ENCODE measurements around the gene FBXW5.

Gene FBXW5

DNA sequence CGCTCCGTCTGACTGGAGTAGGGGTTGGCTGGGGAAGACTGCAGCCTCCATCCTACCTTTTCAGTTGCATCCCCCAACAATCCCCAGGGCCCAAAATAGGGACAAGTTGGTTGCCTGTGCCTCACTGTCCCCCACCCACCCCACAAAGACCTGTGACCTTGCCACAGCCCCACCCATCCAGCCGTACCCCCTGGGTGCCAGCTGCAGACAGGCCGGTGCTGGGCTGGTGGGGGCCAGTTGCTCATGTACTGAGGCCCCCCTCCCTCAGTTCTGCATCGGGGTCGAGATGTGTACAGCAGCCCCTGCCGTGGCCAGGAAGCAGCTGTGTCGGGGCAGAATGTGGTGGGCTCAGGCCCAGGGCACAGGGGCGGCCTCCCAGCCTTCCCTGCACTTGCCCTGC lies 38.6 kb upstream of the FBXW5 start:
- TF ChIP-seq POLR2AphosphoS5 (IDR thresholded peaks at IDR 0.05; ENCODE audit: low read depth, low read length) = no peak
- no peak for TF ChIP-seq TAF1 (IDR thresholded peaks at IDR 0.05; ENCODE audit: borderline replicate concordance, insufficient read depth, low read length)

- TF ChIP-seq REST (IDR thresholded peaks at IDR 0.05; ENCODE audit: insufficient read depth in 1 of 2, low read depth in 2 of 2, low read length in 2 of 2) = no peak
- no peak for TF ChIP-seq SIN3A (IDR thresholded peaks at IDR 0.05; ENCODE audit: borderline replicate concordance, insufficient read depth, low read length)
- no peak for TF ChIP-seq FOXP2 (optimal IDR thresholded peaks at IDR 0.05; ENCODE audit: borderline replicate concordance, extremely low read depth, extremely low read length, insufficient read depth)
- no peak for TF ChIP-seq TAF1 (IDR thresholded peaks at IDR 0.05; ENCODE audit: borderline replicate concordance, insufficient read depth, low read length)
- no peak for TF ChIP-seq POLR2AphosphoS5 (IDR thresholded peaks at IDR 0.05; ENCODE audit: low read depth, low read length)
Measured at GRCh38 chr9:136982232-136983051, 37.9 kb upstream of the FBXW5 start, which contains the start of gene LCNL1. TSS of gene LCNL1 (plus strand) at chr9:136982993. CDS start at chr9:136983587, 594 bp downstream.

DNA sequence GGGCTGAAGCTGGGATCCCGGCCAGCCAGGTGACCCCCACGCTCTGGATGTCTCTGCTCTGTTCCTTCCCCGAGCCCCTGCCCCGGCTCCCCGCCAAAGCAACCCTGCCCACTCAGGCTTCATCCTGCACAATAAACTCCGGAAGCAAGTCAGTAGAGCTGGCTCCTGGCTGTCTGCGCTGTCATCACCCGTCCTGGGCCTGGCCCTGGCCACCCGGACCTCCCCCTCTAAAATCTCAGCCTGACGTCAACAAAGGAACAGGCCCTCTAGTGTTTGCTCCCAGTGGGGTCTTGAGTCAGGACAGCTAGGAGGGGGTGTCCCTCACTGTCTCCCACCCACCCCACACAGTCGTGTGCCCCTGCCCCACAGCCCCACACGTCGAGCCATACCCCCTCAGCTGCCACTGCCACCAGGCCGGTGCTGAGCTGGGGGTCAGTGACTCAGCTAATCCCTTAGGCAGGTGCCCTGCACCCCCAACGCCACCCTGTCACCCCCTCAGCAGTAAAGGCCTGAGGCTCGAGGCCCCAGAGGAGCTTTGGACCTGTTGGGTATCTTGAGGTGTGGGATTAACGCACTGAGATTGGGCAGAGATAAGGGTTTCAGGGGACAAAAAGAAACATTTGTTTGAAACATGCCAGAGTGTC lies 37.2 kb upstream of the FBXW5 start:
- TF ChIP-seq REST (IDR thresholded peaks at IDR 0.05; ENCODE audit: insufficient read depth in 1 of 2, low read depth in 2 of 2, low read length in 2 of 2) (no peak), POLR2AphosphoS5 (IDR thresholded peaks at IDR 0.05; ENCODE audit: low read depth, low read length) (no peak), TAF1 (IDR thresholded peaks at IDR 0.05; ENCODE audit: borderline replicate concordance, insufficient read depth, low read length) (no peak), SIN3A (IDR thresholded peaks at IDR 0.05; ENCODE audit: borderline replicate concordance, insufficient read depth, low read length) (no peak)

DNA sequence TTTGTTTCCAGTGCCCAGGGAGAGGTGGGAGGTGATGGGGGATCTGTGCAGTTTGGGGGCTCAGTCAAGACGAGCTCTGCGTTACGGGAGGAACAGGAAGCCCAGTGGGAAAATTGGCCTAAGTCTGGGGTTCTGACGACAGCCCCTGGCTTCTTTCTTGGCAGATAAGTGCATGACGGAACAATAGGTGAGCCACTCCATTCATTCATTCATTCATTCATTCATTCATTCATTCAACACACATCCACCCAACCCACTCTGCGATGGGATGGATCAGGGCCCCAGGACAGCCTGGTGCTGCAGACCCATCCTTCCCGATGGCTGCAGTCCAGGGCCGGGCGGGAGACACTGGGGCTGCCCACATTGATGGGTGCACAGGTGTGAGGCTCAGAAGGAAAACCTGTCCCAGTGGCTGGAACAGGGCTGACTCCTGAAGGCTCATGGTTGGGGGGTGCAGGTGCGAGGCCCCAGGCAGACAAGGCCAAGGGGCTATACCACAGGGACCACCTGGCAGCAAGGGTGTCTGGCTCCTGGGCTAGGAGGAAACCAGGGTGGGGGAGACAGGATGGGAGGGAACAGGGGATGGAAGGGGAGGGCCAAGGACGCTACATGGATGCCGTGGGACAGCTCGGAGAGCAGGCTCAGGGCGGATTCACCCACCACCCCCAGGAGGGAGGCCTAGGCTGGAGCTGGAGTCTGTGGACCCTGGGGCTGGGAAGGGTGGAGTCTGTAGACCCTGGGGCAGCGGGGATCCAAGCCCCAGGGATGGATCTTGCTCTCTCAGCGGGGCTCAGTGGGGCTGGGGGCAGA lies 36.3 kb upstream of the FBXW5 start:
- TF ChIP-seq FOXP2 (optimal IDR thresholded peaks at IDR 0.05; ENCODE audit: borderline replicate concordance, extremely low read depth, extremely low read length, insufficient read depth) = no peak

- no peak for TF ChIP-seq SIN3A (IDR thresholded peaks at IDR 0.05; ENCODE audit: borderline replicate concordance, insufficient read depth, low read length)
- no peak for TF ChIP-seq REST (IDR thresholded peaks at IDR 0.05; ENCODE audit: insufficient read depth in 1 of 2, low read depth in 2 of 2, low read length in 2 of 2)
- no peak for TF ChIP-seq TAF1 (IDR thresholded peaks at IDR 0.05; ENCODE audit: borderline replicate concordance, insufficient read depth, low read length)
- TF ChIP-seq FOXP2 (optimal IDR thresholded peaks at IDR 0.05; ENCODE audit: borderline replicate concordance, extremely low read depth, extremely low read length, insufficient read depth) = no peak
- no peak for TF ChIP-seq POLR2AphosphoS5 (IDR thresholded peaks at IDR 0.05; ENCODE audit: low read depth, low read length)
Measured at GRCh38 chr9:136979769-136980587, 35.4 kb upstream of the FBXW5 start.
